Bronchial epithelial cell (primary cell): ENCODE data around the gene TARBP2. TPM values are rescaled to one million over a fixed set of nuclear protein-coding genes. Genes with fewer than 3 reads are reported as not detected.

Experiments
- DNase-seq: peaks from one replicate; pipeline ENCODE4 v3.0.0-alpha.2; 2010; ENCODE audit warnings: low read depth
- FAIRE-seq: peaks from 2 replicates; lab custom pipeline; 2011; peaks lifted over from hg19 to GRCh38; lab: Jason Lieb, UNC
- H3K27me3 ChIP-seq: 2 replicates; pipeline ENCODE4 v1.5.1; 2011; ENCODE audit warnings: low read length; ENCODE audit not compliant: control insufficient read depth, insufficient read depth
- H3K36me3 ChIP-seq: 2 replicates; pipeline ENCODE4 v1.5.1; 2011; ENCODE audit warnings: low read length; ENCODE audit not compliant: control insufficient read depth, insufficient read depth
- H3K4me3 ChIP-seq: 2 replicates; pipeline ENCODE4 v1.5.1; 2011; ENCODE audit warnings: mild to moderate bottlenecking, low read depth, low read length, control low read depth
- CTCF ChIP-seq: IDR thresholded peaks from 2 replicates; pipeline ENCODE4 v1.5.1; 2011; ENCODE audit warnings: mild to moderate bottlenecking, moderate library complexity, low read length, control low read depth, inconsistent platforms; ENCODE audit not compliant: insufficient read depth, severe bottlenecking
- total RNA-seq: library from RNA; depleted of rRNA; stranded (reverse); fragments of >200 nt; gene quantifications from 2 replicates; pipeline ENCODE4 v1.2.1, GENCODE V29; 2014

The TARBP2 gene
- total RNA-seq, 1 donor from 2014 or later = 27.6 TPM

DNA sequence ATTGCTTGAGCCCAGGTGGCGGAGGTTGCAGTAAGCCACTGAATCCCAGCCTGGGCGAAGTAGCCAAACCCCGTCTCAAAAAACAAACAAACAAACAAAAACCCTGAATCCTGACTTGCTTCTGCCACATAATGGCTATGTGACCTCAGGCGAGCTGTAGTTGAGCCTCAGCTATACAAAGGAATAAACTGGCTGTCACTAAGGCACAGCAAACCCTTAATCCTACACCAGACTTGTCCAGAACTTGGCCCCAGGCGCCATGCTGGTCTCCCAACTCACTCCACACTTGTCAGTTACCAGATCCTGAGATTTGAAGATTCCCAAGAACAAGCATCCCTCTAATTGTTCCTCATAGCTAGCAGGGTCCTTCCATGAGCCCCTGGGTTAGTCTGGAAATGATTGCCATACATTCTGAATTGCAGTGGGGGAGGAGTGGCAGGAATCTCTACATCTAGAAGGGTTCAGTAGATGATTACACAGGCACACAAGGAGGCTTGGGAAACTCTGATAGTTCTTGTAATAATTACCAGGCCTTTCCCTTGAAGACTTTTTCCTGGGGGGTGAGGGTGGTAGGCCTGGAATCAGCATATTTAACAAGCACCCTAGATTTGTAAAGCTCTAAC lies 11.7 kb upstream of the TARBP2 start:
- Histone ChIP-seq H3K27me3 (no peaks in the 10 kb centered on the region), H3K4me3 (no peak overlapping the region), H3K36me3 (peaks cover 8% of the 10 kb centered on the region)
- no peak for DNase-seq
- FAIRE-seq = peak; percentile 55
- TF ChIP-seq CTCF = no peak

GRCh38 chr12:53492188-53492587 lies 8.9 kb upstream of the TARBP2 start:
- Histone ChIP-seq H3K4me3 (no peak overlapping the region), H3K27me3 (no peaks in the 10 kb centered on the region), H3K36me3 (peaks cover 2% of the 10 kb centered on the region)
- no peak for FAIRE-seq
- DNase-seq = no peak
- TF ChIP-seq CTCF = no peak

DNA sequence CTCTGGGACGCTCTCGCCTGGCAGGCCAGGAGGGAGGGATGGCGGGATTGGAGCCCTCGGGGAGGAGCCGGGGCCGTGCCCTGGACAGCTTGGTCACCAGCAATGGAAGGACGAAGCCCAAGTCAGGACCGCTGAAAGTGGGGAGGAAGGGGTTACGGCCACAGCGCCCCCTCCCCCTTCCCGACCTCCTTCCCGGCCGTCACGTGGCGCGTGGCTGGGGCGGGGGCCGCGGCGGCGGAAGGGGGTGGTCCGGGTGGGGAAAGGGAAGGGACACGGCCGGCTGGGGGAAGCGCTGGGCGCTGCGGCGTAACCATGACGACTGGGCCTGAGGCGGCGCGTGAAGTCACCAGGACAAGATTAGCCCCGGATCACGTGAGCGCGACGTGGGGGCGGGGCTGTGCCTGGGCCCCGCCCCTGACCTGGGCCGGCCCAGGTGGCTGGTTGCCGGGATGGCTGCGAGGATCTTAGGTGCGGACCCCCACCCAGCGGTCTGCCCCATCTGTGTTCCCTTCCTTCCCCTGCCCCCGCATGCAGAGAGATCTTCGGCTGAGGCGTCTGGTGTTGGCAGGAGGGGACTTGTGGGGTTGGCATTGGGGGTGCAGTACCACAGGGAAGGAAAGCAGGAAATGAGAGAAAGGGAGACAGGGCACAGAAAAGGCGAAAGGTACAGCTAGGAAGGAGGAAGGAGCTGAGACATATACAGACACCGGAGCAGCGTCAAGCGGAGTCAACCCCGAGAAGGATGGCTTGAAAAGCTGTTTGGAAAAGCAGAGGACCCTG lies 8.1 kb upstream of the TARBP2 start:
- H3K36me3 ChIP-seq = peaks cover under 1% of the 10 kb centered on the region
- H3K27me3 ChIP-seq = no peaks in the 10 kb centered on the region
- peak; percentile 65 for DNase-seq
- peak overlapping the region; percentile 54 for H3K4me3 ChIP-seq
- no peak for TF ChIP-seq CTCF
- FAIRE-seq = no peak

GRCh38 chr12:53493610-53494391 lies 7.3 kb upstream of the TARBP2 start:
- TF ChIP-seq CTCF = no peak
- DNase-seq (no peak), FAIRE-seq (no peak)
- Histone ChIP-seq H3K4me3 (peak overlapping the region; percentile 54), H3K27me3 (no peaks in the 10 kb centered on the region), H3K36me3 (no peaks in the 10 kb centered on the region)

- no peak overlapping the region for H3K4me3 ChIP-seq
- TF ChIP-seq CTCF = no peak
- no peaks in the 10 kb centered on the region for H3K27me3 ChIP-seq
- DNase-seq (no peak), FAIRE-seq (no peak)
- no peaks in the 10 kb centered on the region for H3K36me3 ChIP-seq
Observed at GRCh38 chr12:53495903-53496751, 5.0 kb upstream of the TARBP2 start.
